Endothelial cell of umbilical vein (primary cell): ENCODE measurements around the gene GANC. TPM values are rescaled to one million over a fixed set of nuclear protein-coding genes. Genes with fewer than 3 reads are reported as not detected.
A peak's percentile ranks its signal among the peaks of the same experiment; 100 is the strongest.

ENCODE experiments used
- BruUV-seq: library from RNA; stranded (reverse); fragments of 400-500 nt; replicated peaks from 2 replicates; lab custom pipeline; 2021; lab: Mats Ljungman, UMichigan
- CTCF ChIA-PET: fragments of 300-600, 350-600 bp; sonication (Branson Sonifier 250); formaldehyde crosslinking; loops from one replicate; lab custom pipeline; 2021; ENCODE audit warnings: antibody characterized with exemption, inconsistent platforms; lab: Charles Lee
- POLR2A ChIA-PET: fragments of 300-600, 350-600 bp; sonication (Branson Sonifier 250); formaldehyde crosslinking; loops from one replicate; lab custom pipeline; 2021; ENCODE audit warnings: antibody characterized with exemption, inconsistent platforms; lab: Charles Lee
- DNase-seq: peaks from one replicate; pipeline ENCODE4 v3.0.0-alpha.2; 2011; ENCODE audit warnings: low read depth, low spot score
- FAIRE-seq: peaks from 2 replicates; lab custom pipeline; 2011; peaks lifted over from hg19 to GRCh38; lab: Jason Lieb, UNC
- H2AFZ ChIP-seq: 2 replicates; pipeline ENCODE4 v1.6.0; 2012; ENCODE audit warnings: low read depth, low read length, control low read depth, inconsistent platforms
- H3K27ac ChIP-seq: 2 replicates; pipeline ENCODE4 v1.5.1; 2011; ENCODE audit warnings: low read depth, mild to moderate bottlenecking, control low read depth, low read length, moderate library complexity; ENCODE audit not compliant: insufficient read depth
- H3K27me3 ChIP-seq, 2 experiments: 2 replicates each; pipeline versions ENCODE4 v1.6.0 to v1.6.1; 2011; ENCODE audit warnings: low read length in 2 of 2, mixed read lengths in 1 of 2; ENCODE audit not compliant: control insufficient read depth in 2 of 2, insufficient read depth in 2 of 2
- H3K36me3 ChIP-seq, 2 experiments: 2 replicates in 1 of 2; 3 replicates in 1 of 2; pipeline ENCODE4 v1.5.1; 2011; ENCODE audit warnings: low read length in 2 of 2, mild to moderate bottlenecking in 1 of 2, moderate library complexity in 1 of 2; ENCODE audit not compliant: control insufficient read depth in 2 of 2, insufficient read depth in 2 of 2; ENCODE audit errors: extremely low read depth in 1 of 2
- H3K4me1 ChIP-seq: 3 replicates; pipeline ENCODE4 v1.5.1; 2011; ENCODE audit warnings: mild to moderate bottlenecking, low read length; ENCODE audit not compliant: control insufficient read depth, insufficient read depth; ENCODE audit errors: extremely low read depth
- H3K4me2 ChIP-seq: 2 replicates; pipeline ENCODE4 v1.6.1; 2011; ENCODE audit warnings: low read length, control low read depth, mixed read lengths; ENCODE audit not compliant: insufficient read depth
- H3K4me3 ChIP-seq, 3 experiments: fragments of 200-600 bp in 1 of 3; sonication (generic), shearing (Covaris generic) in 1 of 3; replicated peaks in 1 of 3; 2 replicates each; pipeline ENCODE4 v1.5.1; 2011 to 2016; ENCODE audit warnings: control low read depth in 3 of 3, low read length in 3 of 3, mild to moderate bottlenecking in 2 of 3, inconsistent platforms in 1 of 3, low read depth in 1 of 3, moderate library complexity in 1 of 3; ENCODE audit not compliant: insufficient read depth in 1 of 3
- H3K79me2 ChIP-seq: 2 replicates; pipeline ENCODE4 v1.6.0; 2012; ENCODE audit warnings: low read length, inconsistent platforms; ENCODE audit not compliant: control insufficient read depth, insufficient read depth
- H3K9ac ChIP-seq: replicated peaks from 2 replicates; pipeline ENCODE3; 2011; ENCODE audit warnings: low read length, control low read depth; ENCODE audit not compliant: insufficient read depth; ENCODE audit errors: extremely low read depth
- H3K9me1 ChIP-seq: replicated peaks from 3 replicates; pipeline ENCODE4 v1.6.0; 2011; ENCODE audit warnings: mild to moderate bottlenecking, low read length; ENCODE audit not compliant: control insufficient read depth, insufficient read depth; ENCODE audit errors: extremely low read depth
- H3K9me3 ChIP-seq: replicated peaks from 2 replicates; pipeline ENCODE4 v1.5.1; 2012; ENCODE audit warnings: low read length, inconsistent platforms; ENCODE audit not compliant: control insufficient read depth, insufficient read depth
- H4K20me1 ChIP-seq: replicated peaks from 2 replicates; pipeline ENCODE3; 2011; ENCODE audit warnings: mild to moderate bottlenecking, low read length; ENCODE audit not compliant: control insufficient read depth, insufficient read depth; ENCODE audit errors: extremely low read depth
- FOS ChIP-seq: IDR thresholded peaks from 2 replicates; pipeline ENCODE4 v1.6.1; 2011; ENCODE audit warnings: mild to moderate bottlenecking, low read length, moderate library complexity, borderline replicate concordance; ENCODE audit not compliant: insufficient read depth
- JUN ChIP-seq: IDR thresholded peaks from 2 replicates; pipeline ENCODE4 v1.6.1; 2011; ENCODE audit warnings: borderline replicate concordance, low read depth; ENCODE audit not compliant: insufficient read length, insufficient read depth
- MAX ChIP-seq: IDR thresholded peaks from 2 replicates; pipeline ENCODE4 v1.6.1; 2011; ENCODE audit not compliant: insufficient read depth, insufficient read length
- MYC ChIP-seq: IDR thresholded peaks from one replicate; pipeline ENCODE4 v1.6.1; 2011; ENCODE audit warnings: mild to moderate bottlenecking, low read depth, low read length
- POLR2A ChIP-seq: IDR thresholded peaks from 2 replicates; pipeline ENCODE4 v1.6.1; 2012; ENCODE audit warnings: low read depth, mild to moderate bottlenecking, control low read depth, low read length
- dilution Hi-C: fragments of 300-500 bp; cut with MboI; formaldehyde crosslinking; loops from one replicate; pipeline ENCODE4 v1.15.0; 2019; ENCODE audit warnings: low sequenced_read_pairs; ENCODE audit not compliant: extremely low pct_ligation_motif_present
- intact Hi-C: fragments of 100-400 bp; cut with micrococcal nuclease; formaldehyde crosslinking; loops from one replicate; pipeline ENCODE4 v1.10.0; 2022
- polyA plus RNA-seq, 4 experiments: library from polyadenylated mRNA; depleted of rRNA in 3 of 4; stranded (reverse) in 3 of 4; unstranded in 1 of 4; fragments of >200 nt; gene quantifications; 2 replicates each; pipeline versions ENCODE4 v1.2.1 to v1.2.3, GENCODE V29; 2011 to 2012; ENCODE audit warnings: missing spikeins in 1 of 4
- total RNA-seq: library from RNA; stranded (reverse); gene quantifications from 2 replicates; pipeline ENCODE4 v1.2.3, GENCODE V29; 2021

GANC gene
- total and polyA plus RNA-seq, 2 donors (not counting 3 experiments of a cell fraction or from before 2014, with no cell fraction given) = 8.5 to 17.8 TPM

- Histone ChIP-seq H3K4me1 (peaks cover 9% of the 10 kb centered on the region), H3K27ac (no peak overlapping the region), H2AFZ (no peak overlapping the region), H3K27me3 (no peaks in the 10 kb centered on the region), H3K9ac (no peak overlapping the region), H3K4me2 (no peak overlapping the region), H4K20me1 (no peaks in the 10 kb centered on the region), H3K4me3 (no peak overlapping the region), H3K36me3 (no peaks in the 10 kb centered on the region), H3K9me1 (no peaks in the 10 kb centered on the region), H3K9me3 (no peaks in the 10 kb centered on the region), H3K79me2 (no peaks in the 10 kb centered on the region)
- dilution Hi-C loops (no loop called here), intact Hi-C loops (no loop called here)
- DNase-seq (no peak), FAIRE-seq (no peak)
- ChIA-PET POLR2A (no interaction called here), CTCF (no interaction called here)
- TF ChIP-seq MAX (no peak), JUN (no peak)
- no TSS peak for BruUV-seq
Observed at GRCh38 chr15:42319206-42319605, 46.2 kb downstream of the GANC start.

GRCh38 chr15:42324308-42324707, 51.3 kb downstream of the GANC start:
- FAIRE-seq = no peak
- TF ChIP-seq POLR2A (no peak), JUN (peak; percentile 9), MYC (no peak), FOS (peak; percentile 13)
- ChIA-PET POLR2A (no interaction called here), CTCF (no interaction called here)
- no TSS peak for BruUV-seq
- Histone ChIP-seq H3K4me2 (no peak overlapping the region), H3K9me1 (no peaks in the 10 kb centered on the region), H3K9ac (no peak overlapping the region), H3K79me2 (no peaks in the 10 kb centered on the region), H3K27me3 (no peaks in the 10 kb centered on the region), H3K9me3 (no peaks in the 10 kb centered on the region), H3K36me3 (no peaks in the 10 kb centered on the region), H2AFZ (no peak overlapping the region), H3K4me3 (no peak overlapping the region), H4K20me1 (no peaks in the 10 kb centered on the region), H3K4me1 (peaks cover 9% of the 10 kb centered on the region), H3K27ac (no peak overlapping the region)
- dilution Hi-C loops = no loop called here
- peak; percentile 9 for DNase-seq
- intact Hi-C loops = no loop called here
